ENCODE measurements around the gene KRTAP4-8.
"Not testable (repeated sequence)": the region's sequence is repeated elsewhere in the genome, so short reads cannot be mapped to it uniquely, and the experiment has no call there.

Gene KRTAP4-8

DNA sequence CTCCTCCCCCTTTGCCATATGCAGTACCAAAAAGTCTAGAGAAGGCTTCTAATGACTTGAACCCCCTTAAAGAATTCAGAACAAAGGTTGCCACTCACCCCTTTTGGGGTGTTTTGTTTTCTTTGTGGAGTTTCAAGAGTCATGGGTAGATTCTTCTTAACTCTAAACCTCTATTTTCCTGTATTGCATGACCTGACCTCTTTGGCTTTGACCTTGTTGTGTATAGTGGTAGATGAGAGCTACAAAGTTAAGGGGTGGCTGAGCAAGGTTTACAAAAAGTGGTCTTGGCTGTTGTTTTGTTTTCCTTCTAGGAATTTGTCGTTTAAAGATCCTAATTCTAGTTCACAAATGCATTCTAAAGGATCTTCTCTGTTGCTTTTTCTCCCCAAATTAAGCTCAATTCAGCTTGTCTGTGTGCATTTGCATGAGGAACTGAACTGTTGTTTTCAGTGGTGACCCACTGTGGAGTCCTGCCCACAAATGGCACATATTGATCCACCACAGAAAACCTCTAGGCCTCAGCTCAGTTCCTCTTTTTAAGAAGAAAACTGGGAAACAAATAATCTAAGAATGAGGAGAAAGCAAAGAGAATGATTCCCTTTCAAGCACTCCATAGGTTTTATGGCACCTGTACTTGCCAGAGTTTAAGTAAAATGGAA lies 10.9 kb upstream of the KRTAP4-8 start:
- DNase-seq (ENCODE audit: low spot score) = not testable (repeated sequence)

DNA sequence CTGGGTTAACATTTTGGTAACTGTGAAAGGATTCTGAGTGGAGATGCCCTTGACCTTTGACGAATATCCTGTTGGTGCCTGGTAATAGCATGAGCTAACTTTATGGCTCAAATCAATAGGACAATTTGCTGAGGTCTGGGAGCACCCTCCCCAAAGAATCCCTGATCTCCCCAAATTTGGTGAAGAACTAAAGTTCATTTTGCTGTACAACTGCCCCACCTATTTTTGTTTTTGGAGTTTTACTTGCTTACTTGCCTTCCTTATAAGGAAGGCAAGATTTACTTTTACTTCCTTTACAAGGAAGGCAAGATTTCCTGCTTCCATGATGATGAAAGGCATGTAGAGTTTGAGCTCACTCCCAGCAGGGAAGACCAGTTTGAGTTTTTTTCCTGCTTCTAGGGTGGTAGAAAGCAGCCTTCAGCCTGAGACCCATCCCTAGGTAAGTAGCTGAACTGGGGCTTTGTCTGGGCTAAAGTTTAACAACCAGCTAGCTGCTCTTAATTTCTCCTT lies 10.1 kb upstream of the KRTAP4-8 start:
- DNase-seq (ENCODE audit: low spot score) = no peak

DNA sequence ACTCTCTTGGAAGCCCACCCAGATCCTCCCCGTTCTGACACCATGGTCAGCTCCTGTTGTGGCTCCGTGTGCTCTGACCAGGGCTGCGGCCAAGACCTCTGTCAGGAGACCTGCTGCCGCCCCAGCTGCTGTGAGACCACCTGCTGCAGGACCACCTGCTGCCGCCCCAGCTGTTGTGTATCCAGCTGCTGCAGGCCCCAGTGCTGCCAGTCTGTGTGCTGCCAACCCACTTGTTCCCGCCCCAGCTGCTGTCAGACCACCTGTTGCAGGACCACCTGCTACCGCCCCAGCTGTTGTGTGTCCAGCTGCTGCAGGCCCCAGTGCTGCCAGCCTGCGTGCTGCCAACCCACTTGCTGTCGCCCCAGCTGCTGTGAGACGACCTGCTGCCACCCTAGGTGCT lies 7.4 kb upstream of the KRTAP4-8 start, which contains the start of gene KRTAP4-9:
Gene KRTAP4-9 (plus strand): TSS at position 43 of the 400 bp plus-strand sequence. CDS start 0 bp downstream, at position 43.
- DNase-seq (ENCODE audit: low spot score) = not testable (repeated sequence)

DNA sequence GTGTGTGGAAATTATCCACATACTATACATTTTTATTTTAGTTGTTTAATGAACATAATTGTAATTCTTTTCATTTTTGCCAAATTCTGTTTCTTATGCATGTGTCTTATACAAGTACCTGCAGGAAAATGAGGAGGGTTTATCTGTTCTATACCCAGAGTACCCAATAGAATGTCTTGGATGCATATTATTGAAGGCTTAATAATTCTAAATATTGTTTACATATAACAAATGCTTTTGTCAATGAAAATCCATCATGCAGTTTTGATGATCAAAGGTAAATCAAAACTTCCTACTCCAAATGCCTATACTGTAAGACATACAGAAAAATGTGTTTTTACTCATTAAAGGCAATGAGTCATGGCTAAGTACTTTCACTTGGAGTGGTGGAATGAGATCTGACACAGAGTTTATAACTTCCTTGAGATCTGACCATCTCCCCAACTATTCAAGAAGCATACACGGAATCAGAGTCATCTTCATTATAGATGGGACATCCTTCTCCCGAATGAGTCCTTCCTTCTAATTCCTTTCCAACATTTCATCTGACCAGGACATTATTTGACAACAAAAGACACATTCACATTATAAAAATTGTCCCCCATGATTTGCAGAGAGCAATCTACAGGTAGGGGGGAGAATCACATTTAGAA lies 6.6 kb upstream of the KRTAP4-8 start:
- DNase-seq (ENCODE audit: low spot score) = not testable (repeated sequence)

DNA sequence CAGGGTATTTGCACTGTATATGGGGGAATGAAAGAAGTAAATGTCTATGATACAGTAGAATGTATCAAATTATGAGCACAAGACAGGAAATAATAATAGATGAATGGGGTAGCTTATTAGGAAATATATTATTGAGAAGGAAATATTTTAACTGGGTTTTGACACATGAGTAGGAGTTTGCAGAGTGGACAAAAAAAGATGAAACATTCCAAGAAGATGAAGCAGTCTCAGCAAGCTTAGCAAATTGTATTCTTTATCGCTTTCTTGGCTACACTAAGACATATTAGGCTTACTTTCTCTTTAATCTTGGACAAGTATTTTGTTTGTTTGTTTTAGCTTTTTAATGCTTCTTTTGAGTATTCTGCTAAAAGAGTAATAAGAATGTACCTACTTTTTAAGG lies 6.0 kb upstream of the KRTAP4-8 start:
- no peak for DNase-seq (ENCODE audit: low spot score)

DNA sequence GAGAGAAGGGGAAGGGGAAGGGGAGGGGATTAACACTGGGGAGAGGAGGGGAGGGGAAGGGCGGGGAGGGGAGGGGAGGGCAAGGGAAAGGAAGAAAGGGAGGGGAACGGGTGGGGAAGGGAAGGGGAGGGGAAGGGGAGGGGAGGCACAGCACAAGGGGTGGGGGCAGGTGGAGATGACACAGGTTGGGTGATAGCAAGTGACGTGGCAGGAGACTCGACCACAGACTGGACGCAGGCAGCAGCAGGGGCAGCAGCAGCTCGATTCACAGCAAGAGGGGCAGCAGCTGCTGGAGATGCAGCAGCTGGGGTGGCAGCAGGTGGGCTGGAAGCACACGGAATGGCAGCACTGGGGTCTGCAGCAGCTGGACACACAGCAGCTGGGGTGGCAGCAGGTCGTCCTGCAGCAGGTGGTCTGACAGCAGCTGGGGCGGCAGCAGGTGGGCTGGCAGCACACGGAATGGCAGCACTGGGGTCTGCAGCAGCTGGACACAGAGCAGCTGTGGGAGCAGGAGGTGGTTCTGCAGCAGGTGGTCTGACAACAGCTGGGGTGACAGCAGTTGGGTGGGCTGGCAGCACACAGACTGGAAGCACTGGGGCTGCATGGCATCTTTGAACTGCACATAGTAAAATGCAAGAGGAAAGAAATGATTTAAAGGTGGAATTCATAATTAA lies 3.8 kb upstream of the KRTAP4-8 start, which contains the start of gene KRTAP4-16:
Gene KRTAP4-16 (minus strand): TSS at position 624 of the 674 bp plus-strand sequence. CDS start 0 bp downstream, at position 624.
- no peak for DNase-seq (ENCODE audit: low spot score)

DNA sequence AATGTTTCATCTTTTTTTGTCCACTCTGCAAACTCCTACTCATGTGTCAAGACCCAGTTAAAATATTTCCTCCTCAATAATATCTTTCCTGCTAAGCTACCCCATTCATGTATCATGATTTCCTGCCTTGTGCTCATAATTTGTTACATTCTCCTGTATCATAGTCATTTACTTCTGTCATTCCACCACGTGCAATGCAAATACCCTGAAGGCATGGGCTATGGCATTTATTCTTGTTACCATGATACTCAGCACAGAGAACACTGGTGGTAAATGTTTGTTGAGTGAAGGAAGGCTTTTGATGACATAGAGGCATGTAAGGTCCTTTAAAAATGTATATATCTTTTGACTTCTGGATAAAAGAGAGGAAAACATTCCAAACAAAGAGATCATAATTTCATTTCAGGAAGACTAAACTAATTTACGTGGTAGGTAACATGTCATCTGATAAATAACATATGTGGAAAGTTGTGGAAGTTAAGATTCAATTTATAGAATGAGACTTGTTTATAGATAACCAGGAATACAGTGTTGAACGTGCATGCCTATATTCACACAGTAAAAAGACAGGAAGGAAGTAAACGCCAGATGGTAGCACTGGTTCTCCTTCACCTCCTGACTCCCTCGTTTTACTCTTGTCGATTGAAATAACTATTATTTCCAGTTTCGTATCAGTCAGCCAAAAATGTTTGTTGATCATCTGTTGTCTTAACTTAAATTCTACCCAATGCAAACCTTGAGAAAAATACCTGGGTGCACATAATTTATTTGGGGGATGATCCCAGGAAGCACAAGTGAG lies 1.9 kb upstream of the KRTAP4-8 start:
- DNase-seq (ENCODE audit: low spot score) = not testable (repeated sequence)

DNA sequence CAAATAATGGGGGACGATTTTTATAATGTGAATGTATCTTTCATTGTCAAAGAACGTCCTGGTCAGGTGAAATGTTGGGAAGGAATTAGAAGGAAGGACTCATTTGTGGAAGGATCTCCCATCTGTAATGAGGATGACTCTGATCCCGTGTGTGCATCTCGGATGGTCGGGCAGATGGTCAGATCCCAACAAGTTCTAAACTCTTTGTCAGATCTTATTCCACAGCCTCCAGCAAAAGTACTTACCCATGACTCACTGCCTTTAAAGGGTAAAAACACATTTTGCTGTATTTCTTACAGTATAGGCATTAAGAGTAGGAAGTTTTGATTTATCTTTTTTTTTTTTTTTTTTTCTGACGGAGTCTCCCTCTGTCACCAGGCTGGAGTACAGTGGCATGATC lies 539 bp upstream of the KRTAP4-8 start:
- no peak for DNase-seq (ENCODE audit: low spot score)

DNA sequence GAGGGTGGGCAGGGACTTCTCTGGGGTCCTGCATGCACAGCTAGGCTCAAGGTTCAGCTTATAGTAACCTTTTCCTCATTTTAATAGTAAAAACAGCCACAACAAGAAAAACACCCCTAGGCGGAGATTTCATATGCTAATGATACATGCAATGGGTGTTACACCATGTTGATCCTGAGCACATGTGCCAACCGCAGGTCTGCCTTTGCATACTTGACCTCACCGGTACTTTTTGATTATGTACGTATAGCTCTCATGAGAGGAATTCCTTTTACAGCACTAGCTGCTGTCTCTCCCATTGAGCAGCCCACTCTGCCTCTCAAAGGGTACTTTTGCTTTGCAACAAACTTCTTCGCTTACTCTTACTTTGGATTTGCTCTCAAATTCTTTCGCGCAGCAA lies 1.9 kb downstream of the KRTAP4-8 start:
- no peak for DNase-seq (ENCODE audit: low spot score)

DNA sequence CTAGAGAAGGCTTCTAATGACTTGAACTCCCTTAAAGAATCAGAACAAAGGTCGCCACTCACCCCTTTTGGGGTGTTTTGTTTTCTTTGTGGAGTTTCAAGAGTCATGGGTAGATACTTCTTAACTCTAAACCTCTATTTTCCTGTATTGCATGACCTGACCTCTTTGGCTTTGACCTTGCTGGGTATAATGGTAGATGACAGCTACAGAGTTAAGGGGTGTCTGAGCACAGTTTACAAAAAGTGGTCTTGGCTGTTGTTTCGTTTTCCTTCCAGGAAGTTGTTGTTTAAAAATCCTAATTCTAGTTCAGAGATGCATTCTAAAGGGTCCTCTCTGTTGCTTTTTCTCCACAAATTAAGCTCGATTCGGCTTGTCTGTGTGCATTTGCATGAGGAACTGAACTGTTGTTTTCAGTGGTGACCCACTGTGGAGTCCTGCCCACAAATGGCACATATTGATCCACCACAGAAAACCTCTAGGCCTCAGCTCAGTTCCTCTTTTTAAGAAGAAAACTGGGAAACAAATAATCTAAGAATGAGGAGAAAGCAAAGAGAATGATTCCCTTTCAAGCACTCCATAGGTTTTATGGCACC lies 9.1 kb downstream of the KRTAP4-8 start:
- not testable (repeated sequence) for DNase-seq (ENCODE audit: low spot score)

DNA sequence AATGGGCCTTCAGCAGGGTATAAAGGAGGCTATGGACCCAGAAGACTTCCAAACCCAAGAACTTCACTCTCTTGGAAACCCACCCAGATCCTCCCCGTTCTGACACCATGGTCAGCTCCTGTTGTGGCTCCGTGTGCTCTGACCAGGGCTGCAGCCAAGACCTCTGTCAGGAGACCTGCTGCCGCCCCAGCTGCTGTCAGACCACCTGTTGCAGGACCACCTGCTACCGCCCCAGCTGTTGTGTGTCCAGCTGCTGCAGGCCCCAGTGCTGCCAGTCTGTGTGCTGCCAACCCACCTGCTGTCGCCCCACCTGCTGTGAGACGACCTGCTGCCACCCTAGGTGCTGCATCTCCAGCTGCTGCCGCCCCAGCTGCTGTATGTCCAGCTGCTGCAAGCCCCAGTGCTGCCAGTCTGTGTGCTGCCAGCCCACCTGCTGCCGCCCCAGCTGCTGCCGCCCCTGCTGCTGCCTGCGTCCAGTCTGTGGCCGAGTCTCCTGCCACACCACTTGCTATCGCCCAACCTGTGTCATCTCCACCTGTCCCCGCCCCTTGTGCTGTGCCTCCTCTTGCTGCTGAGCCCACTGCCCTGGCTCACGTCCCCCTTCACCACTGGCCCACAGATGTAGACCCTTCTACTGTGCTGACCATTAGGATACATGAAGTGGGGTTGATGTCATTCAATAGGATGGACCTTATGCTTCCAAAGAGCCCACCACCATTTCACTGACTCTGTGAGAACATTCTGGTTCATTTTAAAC lies 13.7 kb downstream of the KRTAP4-8 start, which contains the start of gene KRTAP4-7:
Gene KRTAP4-7 (plus strand): TSS at position 51 of the 757 bp plus-strand sequence. CDS start 57 bp downstream, at position 108.
- not testable (repeated sequence) for DNase-seq (ENCODE audit: low spot score)

DNA sequence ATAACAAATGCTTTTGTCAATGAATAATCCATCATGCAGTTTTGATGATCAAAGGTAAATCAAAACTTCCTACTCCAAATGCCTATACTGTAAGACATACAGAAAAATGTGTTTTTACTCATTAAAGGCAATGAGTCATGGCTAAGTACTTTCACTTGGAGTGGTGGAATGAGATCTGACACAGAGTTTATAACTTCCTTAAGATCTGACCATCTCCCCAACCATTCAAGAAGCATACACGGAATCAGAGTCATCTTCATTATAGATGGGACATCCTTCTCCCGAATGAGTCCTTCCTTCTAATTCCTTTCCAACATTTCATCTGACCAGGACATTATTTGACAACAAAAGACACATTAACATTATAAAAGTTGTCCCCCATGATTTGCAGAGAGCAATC lies 14.5 kb downstream of the KRTAP4-8 start:
- DNase-seq (ENCODE audit: low spot score) = not testable (repeated sequence)

DNA sequence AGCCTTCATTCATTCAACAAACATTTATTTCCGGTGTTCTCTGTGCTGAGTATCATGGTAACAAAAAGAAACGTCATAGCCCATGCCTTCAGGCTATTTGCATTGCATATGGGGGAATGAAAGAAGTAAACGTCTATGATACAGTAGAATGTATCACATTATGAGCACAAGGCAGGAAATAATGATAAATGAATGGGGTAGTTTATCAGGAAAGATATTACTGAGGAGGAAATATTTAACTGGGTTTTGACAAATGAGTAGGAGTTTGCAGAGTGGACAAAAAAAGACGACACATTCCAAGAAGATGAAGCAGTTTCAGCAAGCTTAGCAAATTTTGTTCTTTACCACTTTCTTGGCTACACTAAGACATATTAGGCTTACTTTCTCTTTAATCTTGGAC lies 15.3 kb downstream of the KRTAP4-8 start:
- DNase-seq (ENCODE audit: low spot score) = no peak

DNA sequence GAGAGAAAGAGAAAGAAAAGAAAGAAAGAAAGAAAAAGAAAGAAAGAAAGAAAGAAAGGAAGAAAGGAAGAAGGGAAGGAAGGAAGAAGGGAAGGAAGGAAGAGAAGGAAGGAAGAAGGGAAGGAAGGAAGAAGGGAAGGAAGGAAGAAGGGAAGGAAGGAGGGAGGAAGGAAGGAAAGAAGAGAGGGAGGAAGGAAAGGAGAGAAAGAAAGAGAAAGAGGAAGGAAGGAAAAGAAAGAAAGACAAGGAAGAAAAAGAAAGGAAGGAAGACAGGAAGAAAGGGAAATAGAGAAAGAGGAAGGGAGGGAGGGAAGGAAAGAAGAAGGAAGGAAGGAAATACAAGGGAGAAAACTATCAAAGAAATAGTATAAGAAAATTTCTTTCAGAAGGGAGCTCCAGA lies 21.2 kb downstream of the KRTAP4-8 start:
- no peak for DNase-seq (ENCODE audit: low spot score)

DNA sequence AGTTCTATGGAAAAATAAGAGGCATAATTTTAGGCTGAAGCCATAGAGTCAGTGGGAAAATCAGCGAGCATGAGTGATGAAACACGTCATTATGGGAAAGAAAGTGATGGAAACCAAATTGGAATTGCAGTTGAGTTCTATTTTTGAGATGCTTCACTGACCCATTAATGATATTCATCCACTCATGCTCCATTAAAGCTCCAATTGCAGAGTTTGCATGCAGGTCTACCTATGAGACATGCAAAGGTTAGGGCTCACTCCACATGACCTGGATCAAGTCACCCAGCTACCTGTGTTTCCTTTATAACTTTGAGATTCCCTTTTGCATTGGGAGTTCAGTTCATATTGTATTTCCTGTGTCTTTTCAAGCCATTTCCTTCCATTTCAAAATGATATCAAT lies 24.3 kb downstream of the KRTAP4-8 start:
- no peak for DNase-seq (ENCODE audit: low spot score)

DNA sequence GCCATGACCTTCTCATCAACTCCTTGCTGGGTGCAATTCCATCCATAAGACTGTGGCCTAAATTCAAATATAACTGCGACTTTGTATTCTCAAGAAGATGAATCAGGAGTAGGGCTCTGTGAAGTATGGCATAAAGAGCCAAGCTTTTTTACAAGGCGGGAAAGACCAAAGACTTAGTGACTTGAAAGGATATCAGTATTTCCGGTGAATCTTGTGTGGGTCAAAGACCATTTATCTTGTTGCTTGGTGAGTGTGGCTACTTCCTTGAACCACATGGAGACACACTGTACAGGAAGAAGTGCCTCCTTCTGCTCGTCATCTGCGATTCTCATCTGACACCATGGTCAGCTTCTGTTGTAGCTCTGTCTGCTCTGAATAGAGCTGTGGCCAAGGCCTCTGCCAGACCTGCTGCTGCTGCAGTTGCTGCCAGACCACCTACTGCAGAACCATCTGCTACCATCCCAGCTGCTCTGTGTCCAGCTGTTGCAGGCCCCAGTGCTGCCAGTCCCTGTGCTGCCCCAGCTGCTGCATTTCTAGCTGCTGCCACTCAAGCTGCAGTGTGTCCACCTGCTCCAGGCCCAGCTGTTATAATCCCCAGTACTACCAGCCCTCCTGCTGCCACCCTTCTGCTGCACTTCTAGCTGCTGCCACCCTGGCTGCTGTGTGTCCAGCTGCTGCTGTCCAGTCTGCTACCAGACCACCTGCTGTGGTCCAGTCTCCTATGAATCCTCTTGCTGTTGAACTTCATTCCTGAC lies 26.2 kb downstream of the KRTAP4-8 start:
- no peak for DNase-seq (ENCODE audit: low spot score)

DNA sequence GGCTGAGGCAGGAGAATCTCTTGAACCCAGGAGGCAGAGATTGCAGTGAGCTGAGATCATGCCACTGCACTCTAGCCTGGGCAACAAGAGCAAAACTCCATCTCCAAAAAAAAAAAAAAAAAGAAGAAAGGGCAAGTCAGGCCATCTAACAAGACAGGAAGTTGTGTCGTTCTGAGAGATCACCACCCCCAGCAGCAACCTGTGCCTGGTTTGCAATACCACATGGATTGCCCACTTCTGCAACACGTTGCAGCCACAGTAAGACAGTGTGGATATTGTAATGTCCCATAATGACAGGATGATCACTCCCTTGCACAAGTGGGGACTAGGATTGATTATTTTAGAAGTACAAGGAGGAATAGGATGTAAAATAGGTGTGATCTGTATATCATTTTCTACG lies 28.9 kb downstream of the KRTAP4-8 start:
- DNase-seq (ENCODE audit: low spot score) = no peak

DNA sequence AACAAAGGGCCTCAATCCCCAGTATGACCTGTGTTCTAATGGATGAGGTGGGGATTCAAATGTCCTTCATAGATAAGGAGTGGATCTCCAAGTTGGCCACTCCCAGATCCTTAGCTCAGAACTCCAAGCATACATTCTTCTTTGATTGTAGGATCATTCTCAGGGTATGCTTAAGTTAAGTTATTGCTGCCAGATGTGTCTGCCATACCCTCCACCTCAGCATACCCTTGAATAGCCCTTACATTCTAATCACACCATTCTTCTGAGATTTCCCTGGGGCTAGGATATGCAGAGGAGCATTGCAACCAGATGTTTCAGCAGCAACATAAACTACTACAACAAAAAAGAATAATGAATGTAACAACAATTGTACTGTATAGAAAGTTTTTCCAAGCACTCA lies 30.7 kb downstream of the KRTAP4-8 start:
- no peak for DNase-seq (ENCODE audit: low spot score)

DNA sequence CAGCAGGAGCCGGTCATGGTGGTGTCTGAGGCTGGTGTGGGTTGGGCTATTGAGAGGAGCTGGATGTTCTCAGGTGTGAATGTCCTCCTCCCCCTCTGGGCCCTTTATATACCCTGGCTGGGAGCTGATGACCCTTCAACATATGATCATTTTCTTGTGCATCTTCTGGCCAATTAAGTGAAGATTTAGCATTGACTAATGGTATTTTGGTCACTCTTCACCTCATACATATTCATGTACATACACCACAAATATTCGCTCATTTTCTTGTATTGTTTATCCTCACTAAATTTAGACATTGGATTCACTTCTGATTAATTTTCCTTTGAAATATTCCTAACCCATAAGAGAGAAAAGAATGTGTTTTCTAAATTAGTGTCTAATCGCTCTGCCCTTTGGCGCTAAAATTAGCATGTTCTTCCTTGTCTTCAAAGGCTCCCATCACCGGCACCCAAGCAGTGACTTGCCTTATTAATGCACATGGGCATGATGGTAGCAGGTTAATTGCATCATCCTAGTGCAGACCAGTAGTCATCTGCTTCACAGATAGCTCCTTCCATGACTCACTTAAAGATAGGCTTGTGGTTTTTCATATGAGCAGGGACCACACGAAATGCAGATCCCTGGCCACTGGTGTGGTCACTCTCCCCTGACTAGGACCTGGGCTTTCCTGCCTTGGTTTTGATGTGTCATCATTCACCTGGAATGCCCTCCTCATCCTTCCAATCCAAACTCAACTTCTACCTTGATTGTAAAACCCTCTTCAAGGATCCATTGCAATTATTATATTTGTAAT lies 31.9 kb downstream of the KRTAP4-8 start, which contains the start of gene KRTAP2-4:
Gene KRTAP2-4 (minus strand): TSS at position 51 of the 796 bp plus-strand sequence. CDS start 34 bp downstream, at position 17.
- DNase-seq (ENCODE audit: low spot score) = no peak
